Spleen (tissue), 11 donors: ENCODE data around the gene STUM. TPM values are rescaled to one million over a fixed set of nuclear protein-coding genes. Genes with fewer than 3 reads are reported as not detected.
A peak's percentile ranks its signal among the peaks of the same experiment; 100 is the strongest.

ENCODE experiments used
- DNase-seq: peaks from one replicate; pipeline ENCODE4 v3.0.0-alpha.2; 2020
- H3K27ac ChIP-seq, 8 donors: fragments of 200-600 bp; sonication (generic) in 7 of 8; 1 replicate in 4 of 8; 2 replicates in 4 of 8; pipeline versions ENCODE4 v1.5.0 to v1.8.0; 2016 to 2021; ENCODE audit warnings: inconsistent platforms in 4 of 8, mild to moderate bottlenecking in 4 of 8, moderate library complexity in 1 of 8
- H3K27me3 ChIP-seq, 7 donors: fragments of 200-600 bp; sonication (generic) in 6 of 7; replicated peaks in 1 of 7; 1 replicate in 4 of 7; 2 replicates in 3 of 7; pipeline versions ENCODE4 v1.5.0 to v1.8.0; 2016 to 2021; ENCODE audit warnings: inconsistent platforms in 3 of 7, mild to moderate bottlenecking in 1 of 7
- H3K36me3 ChIP-seq, 6 donors: fragments of 200-600 bp; sonication (generic) in 5 of 6; 1 replicate in 4 of 6; 2 replicates in 2 of 6; pipeline versions ENCODE4 v1.5.0 to v1.8.0; 2016 to 2021; ENCODE audit warnings: inconsistent platforms in 2 of 6
- H3K4me1 ChIP-seq, 6 donors: fragments of 200-600 bp; sonication (generic) in 5 of 6; 1 replicate in 3 of 6; 2 replicates in 3 of 6; pipeline versions ENCODE4 v1.5.0 to v1.8.0; 2016 to 2021; ENCODE audit warnings: inconsistent platforms in 3 of 6
- H3K4me3 ChIP-seq, 8 donors: fragments of 200-600 bp; sonication (generic) in 7 of 8; 1 replicate in 4 of 8; 2 replicates in 4 of 8; pipeline versions ENCODE4 v1.5.0 to v1.8.0; 2016 to 2021; ENCODE audit warnings: inconsistent platforms in 4 of 8, mild to moderate bottlenecking in 4 of 8, moderate library complexity in 2 of 8
- H3K9me3 ChIP-seq, 8 donors: fragments of 200-600 bp; sonication (generic) in 7 of 8; 1 replicate in 4 of 8; 2 replicates in 4 of 8; pipeline versions ENCODE4 v1.5.0 to v1.8.0; 2016 to 2021; ENCODE audit warnings: inconsistent platforms in 4 of 8
- POLR2A ChIP-seq, 3 donors: fragments of 450-650 bp; IDR thresholded peaks; one replicate each; pipeline ENCODE4 v1.5.1; 2017; ENCODE audit warnings: antibody characterized with exemption in 3 of 3, mild to moderate bottlenecking in 1 of 3
- POLR2AphosphoS5 ChIP-seq, 3 donors: sonication (generic); formaldehyde crosslinking; IDR thresholded peaks; one replicate each; pipeline ENCODE4 v1.5.1; 2017; ENCODE audit warnings: antibody characterized with exemption in 3 of 3
- WGBS, 5 donors: extraction: QIAGEN DNeasy Blood & Tissue Kit in 3 of 5; methylation state at CpG; one replicate each; pipeline versions ENCODE4 v1.1.5 to v1.1.7; 2013 to 2018; 5-methylcytosine and 5-hydroxymethylcytosine counted together
- intact Hi-C: fragments of 100-400 bp; cut with DNase I; formaldehyde crosslinking; loops from one replicate; pipeline ENCODE4 v1.15.0; 2023; ENCODE audit warnings: low total_unique reads
- polyA plus RNA-seq, 3 donors: library from polyadenylated mRNA; stranded (reverse); fragments of 200-250 nt; gene quantifications; one replicate each; pipeline ENCODE4 v1.2.1, GENCODE V29; 2013
- total RNA-seq, 7 donors: library from RNA; depleted of rRNA in 3 of 7; stranded (reverse); fragments of >200 nt in 3 of 7; fragmentation: NEBNext Ultra II Directional in 4 of 7; extraction: Animal tissue kit (Norgen Biotek cat#: 25700) in 4 of 7; gene quantifications; one replicate each; pipeline versions ENCODE4 v1.1.0 to v1.2.1, GENCODE V29; 2016 to 2021
- TF ChIP-seq, protein P1 (sequence below), 11 experiments: fragments of 200-600 bp in 7 of 11; fragments of 450-650 bp in 4 of 11; sonication (generic) in 4 of 11; IDR thresholded peaks in 8 of 11; conservative IDR thresholded peaks in 3 of 11; 1 replicate in 7 of 11; 2 replicates in 4 of 11; pipeline versions ENCODE4 v1.4.0 to v1.8.0; 2016 to 2021; ENCODE audit warnings: antibody characterized with exemption in 11 of 11, inconsistent platforms in 4 of 11, mild to moderate bottlenecking in 1 of 11
- donor health status: healthy with polysubstance abuse.
- donor health status: DM: no; HTN: no; CAD: no; lungs with moderate emphysema.
- donor health status: DM: no; HTN: no; CAD: no.
- donor health status: Bipolar disorder and iron deficiency.
- donor health status: healthy.
- donor health status: DM: no; HTN: no; CAD: no.
- donor health status: DM: yes; HTN: yes; CAD: no.

STUM gene
- total and polyA plus RNA-seq, 10 donors = 0.11 to 2.8 (median 0.49) TPM

- Histone ChIP-seq H3K9me3 (peaks cover 0 to 7% (median 2%) of the 10 kb centered on the region in 8 donors), H3K36me3 (no peaks in the 10 kb centered on the region), H3K27me3 (peaks cover 0 to 7% (median 0%) of the 10 kb centered on the region in 7 donors), H3K4me3 (no peak overlapping the region), H3K4me1 (no peaks in the 10 kb centered on the region), H3K27ac (no peak overlapping the region)
- intact Hi-C loops = no loop called here
- no peak for DNase-seq
- WGBS, 5 donors = 80 to 92% (median 88%) methylated on average over 8 of the region's 8 CpGs
- TF ChIP-seq POLR2AphosphoS5 (IDR thresholded peaks at IDR 0.05) = no peak
- TF ChIP-seq, protein P1, sequence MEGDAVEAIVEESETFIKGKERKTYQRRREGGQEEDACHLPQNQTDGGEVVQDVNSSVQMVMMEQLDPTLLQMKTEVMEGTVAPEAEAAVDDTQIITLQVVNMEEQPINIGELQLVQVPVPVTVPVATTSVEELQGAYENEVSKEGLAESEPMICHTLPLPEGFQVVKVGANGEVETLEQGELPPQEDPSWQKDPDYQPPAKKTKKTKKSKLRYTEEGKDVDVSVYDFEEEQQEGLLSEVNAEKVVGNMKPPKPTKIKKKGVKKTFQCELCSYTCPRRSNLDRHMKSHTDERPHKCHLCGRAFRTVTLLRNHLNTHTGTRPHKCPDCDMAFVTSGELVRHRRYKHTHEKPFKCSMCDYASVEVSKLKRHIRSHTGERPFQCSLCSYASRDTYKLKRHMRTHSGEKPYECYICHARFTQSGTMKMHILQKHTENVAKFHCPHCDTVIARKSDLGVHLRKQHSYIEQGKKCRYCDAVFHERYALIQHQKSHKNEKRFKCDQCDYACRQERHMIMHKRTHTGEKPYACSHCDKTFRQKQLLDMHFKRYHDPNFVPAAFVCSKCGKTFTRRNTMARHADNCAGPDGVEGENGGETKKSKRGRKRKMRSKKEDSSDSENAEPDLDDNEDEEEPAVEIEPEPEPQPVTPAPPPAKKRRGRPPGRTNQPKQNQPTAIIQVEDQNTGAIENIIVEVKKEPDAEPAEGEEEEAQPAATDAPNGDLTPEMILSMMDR (IDR thresholded peaks at IDR 0.05 in 8 of 11, conservative IDR thresholded peaks at IDR 0.05 in 3 of 11) = no peak
- no peak for TF ChIP-seq POLR2A (IDR thresholded peaks at IDR 0.05)
Observed at GRCh38 chr1:226523646-226524406, 24.7 kb upstream of the STUM start.

DNA sequence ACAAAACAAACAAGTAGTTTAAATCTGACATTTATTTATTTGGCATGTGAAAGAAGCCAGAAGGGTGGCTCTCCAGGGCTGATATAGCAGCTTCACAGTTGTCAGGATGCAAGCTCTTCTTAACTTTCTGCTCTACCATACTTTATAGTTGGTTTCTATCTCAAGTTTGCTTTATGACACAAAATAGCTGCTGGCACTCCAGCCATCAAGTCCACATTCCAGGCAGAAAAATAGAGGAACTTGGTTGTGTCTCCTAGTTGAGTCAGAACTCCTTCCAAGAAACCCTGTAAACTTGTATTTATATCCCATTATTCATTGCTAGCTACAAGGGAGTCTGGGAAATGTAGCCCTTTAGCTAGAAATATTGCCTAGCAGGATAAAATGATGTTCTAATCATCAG lies 24.0 kb upstream of the STUM start:
- Histone ChIP-seq H3K4me1 (no peaks in the 10 kb centered on the region), H3K27me3 (peaks cover 0 to 7% (median 0%) of the 10 kb centered on the region in 7 donors), H3K9me3 (peaks cover 0 to 7% (median 2%) of the 10 kb centered on the region in 8 donors), H3K4me3 (no peak overlapping the region), H3K27ac (no peak overlapping the region), H3K36me3 (no peaks in the 10 kb centered on the region)
- no peak for DNase-seq
- TF ChIP-seq, protein P1 (IDR thresholded peaks at IDR 0.05 in 8 of 11, conservative IDR thresholded peaks at IDR 0.05 in 3 of 11) = no peak
- TF ChIP-seq POLR2AphosphoS5 (IDR thresholded peaks at IDR 0.05) (no peak), POLR2A (IDR thresholded peaks at IDR 0.05) (no peak)
- intact Hi-C loops = no loop called here

GRCh38 chr1:226525750-226526149 lies 22.8 kb upstream of the STUM start:
- peaks cover 0 to 7% (median 2%) of the 10 kb centered on the region in 8 donors for H3K9me3 ChIP-seq
- H3K27me3 ChIP-seq = peaks cover 0 to 7% (median 0%) of the 10 kb centered on the region in 7 donors
- no peaks in the 10 kb centered on the region for H3K4me1 ChIP-seq
- no peak overlapping the region for H3K4me3 ChIP-seq
- DNase-seq = no peak
- no peaks in the 10 kb centered on the region for H3K36me3 ChIP-seq
- intact Hi-C loops = no loop called here
- no peak overlapping the region for H3K27ac ChIP-seq
- TF ChIP-seq POLR2AphosphoS5 (IDR thresholded peaks at IDR 0.05) (no peak), POLR2A (IDR thresholded peaks at IDR 0.05) (no peak)
- TF ChIP-seq, protein P1 (IDR thresholded peaks at IDR 0.05 in 8 of 11, conservative IDR thresholded peaks at IDR 0.05 in 3 of 11) = no peak
- WGBS, 5 donors = 79 to 93% (median 89%) methylated on average over 3 of the region's 3 CpGs

DNA sequence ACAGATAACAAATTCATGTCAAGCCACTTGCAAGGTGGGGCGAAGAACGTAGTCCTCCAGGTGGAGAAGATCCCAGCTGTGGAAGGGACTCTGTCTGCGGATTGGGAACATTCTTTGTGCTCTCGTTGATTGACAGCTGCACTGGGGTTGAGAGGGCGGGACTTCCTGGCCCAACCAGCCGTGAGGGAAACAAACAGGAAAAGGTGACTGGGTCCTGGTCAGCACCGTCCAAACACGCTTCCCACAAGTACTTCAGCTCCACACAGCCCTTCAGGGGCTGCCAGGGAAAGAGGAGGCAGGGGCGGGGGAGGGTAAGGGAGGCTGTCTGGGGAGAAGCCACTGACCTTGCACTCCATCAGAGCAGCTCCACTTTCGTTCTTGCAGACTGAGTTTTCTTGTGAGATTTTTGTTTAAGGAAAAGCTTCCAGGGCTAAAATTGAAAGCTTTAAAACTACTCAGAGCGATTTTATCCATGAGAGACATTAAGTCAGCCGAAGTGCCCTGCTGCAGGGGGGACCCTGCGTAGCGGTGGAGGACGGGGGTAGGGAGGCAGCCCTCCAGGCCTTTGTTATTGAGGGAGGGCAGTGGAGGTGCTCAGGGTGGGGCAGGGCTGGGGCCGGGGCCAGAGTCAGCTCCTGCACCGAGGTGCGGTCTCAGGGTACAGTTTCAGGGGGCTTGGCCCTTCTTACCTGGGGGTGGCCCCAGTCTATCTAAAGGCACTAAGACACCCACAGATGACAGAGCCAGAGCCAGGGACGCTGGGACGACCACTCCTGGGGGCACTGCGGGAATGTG lies 21.6 kb upstream of the STUM start:
- Histone ChIP-seq H3K27ac (peak overlapping the region in 5 of 8 donors; percentile 20 to 67 (median 41)), H3K4me1 (no peaks in the 10 kb centered on the region), H3K4me3 (peak overlapping the region in 2 of 8 donors; percentile 12 to 43), H3K36me3 (no peaks in the 10 kb centered on the region), H3K9me3 (peaks cover 0 to 7% (median 2%) of the 10 kb centered on the region in 8 donors), H3K27me3 (peaks cover 0 to 4% (median 0%) of the 10 kb centered on the region in 7 donors)
- DNase-seq = no peak
- WGBS, 5 donors = 76 to 82% (median 77%) methylated on average over 20 to 21 of the region's 21 CpGs
- TF ChIP-seq POLR2A (IDR thresholded peaks at IDR 0.05) (no peak), POLR2AphosphoS5 (IDR thresholded peaks at IDR 0.05) (no peak)
- intact Hi-C loops = no loop called here
